H9 (cell line): Measurements from ENCODE around the gene MAMDC4. TPM values are rescaled to one million over a fixed set of nuclear protein-coding genes. Genes with fewer than 3 reads are reported as not detected.

Experiments
- DNase-seq: peaks from one replicate; pipeline ENCODE4 v3.0.0-alpha.2; 2017
- H2AFZ ChIP-seq: one replicate; pipeline ENCODE4 v1.6.1; 2013; ENCODE audit warnings: mild to moderate bottlenecking, low read length, control low read depth, moderate library complexity
- H2AK5ac ChIP-seq: 2 replicates; pipeline ENCODE4 v1.6.1; 2013; ENCODE audit warnings: low read length, control low read depth, mixed read lengths; ENCODE audit not compliant: insufficient read length
- H2BK120ac ChIP-seq: one replicate; pipeline ENCODE4 v1.6.1; 2013; ENCODE audit warnings: low read depth, mild to moderate bottlenecking, low read length, control low read depth, inconsistent platforms; ENCODE audit not compliant: poor library complexity, severe bottlenecking
- H2BK12ac ChIP-seq: 2 replicates; pipeline ENCODE4 v1.6.1; 2013; ENCODE audit warnings: low read length, control low read depth, mixed read lengths, low read depth; ENCODE audit not compliant: insufficient read length
- H2BK15ac ChIP-seq: 2 replicates; pipeline ENCODE4 v1.6.1; 2013; ENCODE audit warnings: low read depth, low read length, control low read depth
- H2BK20ac ChIP-seq: one replicate; pipeline ENCODE4 v1.6.1; 2013; ENCODE audit warnings: low read depth, mild to moderate bottlenecking, low read length, control low read depth, inconsistent platforms; ENCODE audit not compliant: poor library complexity, severe bottlenecking
- H2BK5ac ChIP-seq: 2 replicates; pipeline ENCODE4 v1.6.1; 2013; ENCODE audit warnings: low read length, control low read depth, mixed read lengths; ENCODE audit not compliant: insufficient read length
- H3K14ac ChIP-seq: 2 replicates; pipeline ENCODE4 v1.6.1; 2013; ENCODE audit warnings: low read length, control low read depth; ENCODE audit not compliant: insufficient read depth
- H3K18ac ChIP-seq: 2 replicates; pipeline ENCODE4 v1.6.1; 2013; ENCODE audit warnings: low read depth, mild to moderate bottlenecking, mixed read lengths, low read length, control low read depth; ENCODE audit not compliant: insufficient read length
- H3K23ac ChIP-seq: 2 replicates; pipeline ENCODE4 v1.6.1; 2013; ENCODE audit warnings: low read length, control low read depth, mixed read lengths, low read depth; ENCODE audit not compliant: insufficient read length
- H3K23me2 ChIP-seq: 2 replicates; pipeline ENCODE4 v1.6.1; 2013; ENCODE audit warnings: low read depth, mild to moderate bottlenecking, mixed read lengths, low read length, control low read depth; ENCODE audit not compliant: insufficient read length, poor library complexity, severe bottlenecking
- H3K27ac ChIP-seq: 2 replicates; pipeline ENCODE4 v1.5.1; 2013; ENCODE audit warnings: low read length, control low read depth, mixed read lengths, low read depth; ENCODE audit not compliant: insufficient read length
- H3K27me3 ChIP-seq: 2 replicates; pipeline ENCODE4 v1.6.1; 2013; ENCODE audit warnings: low read length, control low read depth, inconsistent platforms; ENCODE audit not compliant: insufficient read depth
- H3K4ac ChIP-seq: 2 replicates; pipeline ENCODE4 v1.6.1; 2013; ENCODE audit warnings: low read depth, mild to moderate bottlenecking, control low read depth, inconsistent platforms, low read length, moderate library complexity
- H3K4me1 ChIP-seq: 2 replicates; pipeline ENCODE4 v1.6.1; 2013; ENCODE audit warnings: low read length, control low read depth, inconsistent platforms; ENCODE audit not compliant: insufficient read depth
- H3K4me2 ChIP-seq: 2 replicates; pipeline ENCODE4 v1.6.1; 2013; ENCODE audit warnings: low read length, control low read depth, mixed read lengths; ENCODE audit not compliant: insufficient read length, insufficient read depth
- H3K56ac ChIP-seq: 2 replicates; pipeline ENCODE4 v1.6.1; 2013; ENCODE audit warnings: low read depth, mild to moderate bottlenecking, mixed read lengths, low read length, control low read depth; ENCODE audit not compliant: insufficient read length
- H3K79me1 ChIP-seq: 2 replicates; pipeline ENCODE4 v1.6.1; 2013; ENCODE audit warnings: low read depth, mild to moderate bottlenecking, moderate library complexity, low read length, control low read depth, inconsistent platforms; ENCODE audit not compliant: insufficient read depth, poor library complexity, severe bottlenecking
- H3K79me2 ChIP-seq: 2 replicates; pipeline ENCODE4 v1.6.1; 2013; ENCODE audit warnings: low read length, control low read depth, inconsistent platforms; ENCODE audit not compliant: insufficient read depth
- H3K9ac ChIP-seq: 2 replicates; pipeline ENCODE4 v1.6.1; 2013; ENCODE audit warnings: low read length, control low read depth, mixed read lengths; ENCODE audit not compliant: insufficient read length; ENCODE audit errors: extremely low read depth
- H3K9me3 ChIP-seq: one replicate; pipeline ENCODE4 v1.6.1; 2013; ENCODE audit warnings: low read depth, low read length, inconsistent platforms; ENCODE audit not compliant: control insufficient read depth
- H3T11ph ChIP-seq: one replicate; pipeline ENCODE4 v1.6.1; 2013; ENCODE audit warnings: mild to moderate bottlenecking, low read length, control low read depth, inconsistent platforms
- H4K20me1 ChIP-seq: one replicate; pipeline ENCODE4 v1.6.1; 2013; ENCODE audit not compliant: control insufficient read depth, insufficient read length, insufficient read depth
- H4K5ac ChIP-seq: 2 replicates; pipeline ENCODE4 v1.6.1; 2013; ENCODE audit warnings: low read depth, mild to moderate bottlenecking, mixed read lengths, low read length, control low read depth; ENCODE audit not compliant: insufficient read length
- H4K8ac ChIP-seq: replicated peaks from 2 replicates; pipeline ENCODE4 v1.6.1; 2013; ENCODE audit warnings: low read length, control low read depth, mixed read lengths, low read depth; ENCODE audit not compliant: insufficient read length
- H4K91ac ChIP-seq: 2 replicates; pipeline ENCODE4 v1.6.1; 2013; ENCODE audit warnings: low read depth, mild to moderate bottlenecking, moderate library complexity, mixed read lengths, low read length, control low read depth; ENCODE audit not compliant: insufficient read length
- H3K27ac Mint-ChIP-seq, 3 experiments: 2 replicates in 2 of 3; 3 replicates in 1 of 3; pipeline ENCODE4 v1.8.0; 2020 to 2021; ENCODE audit warnings: mixed read lengths in 3 of 3, mild to moderate bottlenecking in 1 of 3, moderate library complexity in 1 of 3
- H3K27me3 Mint-ChIP-seq: 2 replicates; pipeline ENCODE4 v1.8.0; 2021; ENCODE audit warnings: low read depth, mild to moderate bottlenecking, moderate library complexity, mixed read lengths
- H3K36me3 Mint-ChIP-seq, 3 experiments: 2 replicates in 2 of 3; 3 replicates in 1 of 3; pipeline ENCODE4 v1.8.0; 2020 to 2021; ENCODE audit warnings: low read depth in 3 of 3, mixed read lengths in 3 of 3; ENCODE audit not compliant: insufficient read depth in 1 of 3
- H3K4me1 Mint-ChIP-seq, 2 experiments: 2 replicates each; pipeline ENCODE4 v1.8.0; 2020; ENCODE audit warnings: mixed read lengths in 2 of 2
- H3K4me3 Mint-ChIP-seq, 2 experiments: 2 replicates in 1 of 2; 3 replicates in 1 of 2; pipeline ENCODE4 v1.8.0; 2020 to 2021; ENCODE audit warnings: mild to moderate bottlenecking in 2 of 2, mixed read lengths in 2 of 2, moderate library complexity in 1 of 2
- H3K9me3 Mint-ChIP-seq, 2 experiments: 2 replicates in 1 of 2; 3 replicates in 1 of 2; pipeline ENCODE4 v1.8.0; 2020; ENCODE audit warnings: mild to moderate bottlenecking in 2 of 2, mixed read lengths in 2 of 2, moderate library complexity in 1 of 2
- WGBS: extraction: QIAGEN DNeasy Blood & Tissue Kit; methylation state at CpG from one replicate; pipeline ENCODE4 v1.1.7; 2013; ENCODE audit warnings: missing lambda C conversion rate, low lambda C conversion rate, mixed read lengths; ENCODE audit not compliant: insufficient read length; ENCODE audit errors: extremely low coverage; 5-methylcytosine and 5-hydroxymethylcytosine counted together
- total RNA-seq: library from RNA; stranded (reverse); gene quantifications from 2 replicates; pipeline ENCODE4 v1.2.1, GENCODE V29; 2021
- TF ChIP-seq, protein P1 (sequence below): fragments of 200-600 bp; sonication (generic); conservative IDR thresholded peaks from 3 replicates; pipeline ENCODE4 v1.8.0; 2021; ENCODE audit warnings: antibody characterized with exemption, mild to moderate bottlenecking

The MAMDC4 gene
- total RNA-seq, 1 experiment from 2014 or later, result 9.2 TPM

DNA sequence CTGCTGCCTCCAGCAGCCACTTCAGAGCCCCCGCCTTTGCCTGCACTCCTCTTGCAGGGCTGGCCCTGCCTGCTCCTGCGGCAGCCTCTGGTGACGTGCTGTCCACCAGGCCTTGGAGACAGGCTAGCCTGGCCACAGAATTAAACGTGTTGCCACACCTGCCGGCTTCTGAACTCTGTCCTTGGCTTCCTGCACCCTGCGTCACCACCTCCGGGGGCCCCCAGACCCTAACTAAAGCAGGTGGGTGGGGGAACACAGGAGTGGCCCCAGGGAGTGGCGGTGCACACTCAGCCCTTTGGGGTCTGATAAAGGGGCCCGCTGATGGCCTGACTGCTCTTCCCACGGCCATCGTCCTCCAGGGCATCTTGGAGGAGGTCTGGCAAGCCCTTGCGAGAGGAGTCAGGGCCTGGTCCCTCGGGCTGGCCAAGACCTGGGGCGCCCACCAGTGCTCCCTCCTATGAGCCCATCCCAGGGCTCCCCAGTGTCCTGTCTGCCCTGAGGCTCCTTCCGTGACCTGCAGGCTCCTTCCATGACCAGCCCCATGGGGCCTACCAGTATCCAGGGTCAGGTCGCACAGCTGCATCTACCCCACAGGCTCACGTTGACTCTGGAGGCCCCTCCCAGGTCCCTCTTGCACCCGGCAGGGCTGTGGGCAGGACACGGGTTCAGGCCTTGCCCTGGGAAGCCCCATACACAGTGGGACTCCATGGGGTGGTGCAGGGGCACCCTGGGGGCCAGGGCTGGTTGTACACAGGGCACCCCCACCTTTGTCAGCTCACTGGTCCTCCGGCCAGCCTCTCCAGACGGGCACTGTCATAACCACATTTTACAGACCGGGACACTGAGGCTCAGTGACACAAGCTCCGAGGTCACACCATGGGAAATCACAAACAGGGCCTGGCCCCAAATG, 1.0 kb upstream of the MAMDC4 start:
- Histone ChIP-seq H3K18ac (no peak overlapping the region), H3K23ac (no peak overlapping the region), H2BK15ac (no peak overlapping the region), H3K23me2 (peaks cover 8% of the 10 kb centered on the region), H3K79me1 (no peaks in the 10 kb centered on the region), H3K14ac (no peak overlapping the region), H2BK5ac (no peak overlapping the region), H3K4me2 (no peak overlapping the region), H3K56ac (no peak overlapping the region), H2BK20ac (no peak overlapping the region), H3K4ac (no peak overlapping the region), H3T11ph (no peak overlapping the region), H4K8ac (no peak overlapping the region), H2BK120ac (no peak overlapping the region), H3K4me1 (no peaks in the 10 kb centered on the region), H3K9me3 (no peaks in the 10 kb centered on the region), H2BK12ac (no peak overlapping the region), H4K20me1 (no peaks in the 10 kb centered on the region), H3K27ac (no peak overlapping the region), H3K27me3 (no peaks in the 10 kb centered on the region), H3K9ac (no peak overlapping the region), H2AK5ac (no peak overlapping the region), H4K5ac (no peak overlapping the region), H2AFZ (no peak overlapping the region), H3K79me2 (no peaks in the 10 kb centered on the region), H4K91ac (no peak overlapping the region)
- no peaks in the 10 kb centered on the region for H3K9me3 Mint-ChIP-seq
- peaks cover 0 to 12% (median 10%) of the 10 kb centered on the region in 3 experiments; a peak in 4 of 7 replicates for H3K36me3 Mint-ChIP-seq
- WGBS, result no CpG with 5 or more reads among the region's 23 CpGs
- H3K27me3 Mint-ChIP-seq, result peaks cover 2% of the 10 kb centered on the region
- peaks cover 2 to 5% of the 10 kb centered on the region in 2 experiments; a peak in 3 of 4 replicates for H3K4me1 Mint-ChIP-seq
- DNase-seq, result no peak
- H3K27ac Mint-ChIP-seq, result no peak overlapping the region
- TF ChIP-seq, protein P1, sequence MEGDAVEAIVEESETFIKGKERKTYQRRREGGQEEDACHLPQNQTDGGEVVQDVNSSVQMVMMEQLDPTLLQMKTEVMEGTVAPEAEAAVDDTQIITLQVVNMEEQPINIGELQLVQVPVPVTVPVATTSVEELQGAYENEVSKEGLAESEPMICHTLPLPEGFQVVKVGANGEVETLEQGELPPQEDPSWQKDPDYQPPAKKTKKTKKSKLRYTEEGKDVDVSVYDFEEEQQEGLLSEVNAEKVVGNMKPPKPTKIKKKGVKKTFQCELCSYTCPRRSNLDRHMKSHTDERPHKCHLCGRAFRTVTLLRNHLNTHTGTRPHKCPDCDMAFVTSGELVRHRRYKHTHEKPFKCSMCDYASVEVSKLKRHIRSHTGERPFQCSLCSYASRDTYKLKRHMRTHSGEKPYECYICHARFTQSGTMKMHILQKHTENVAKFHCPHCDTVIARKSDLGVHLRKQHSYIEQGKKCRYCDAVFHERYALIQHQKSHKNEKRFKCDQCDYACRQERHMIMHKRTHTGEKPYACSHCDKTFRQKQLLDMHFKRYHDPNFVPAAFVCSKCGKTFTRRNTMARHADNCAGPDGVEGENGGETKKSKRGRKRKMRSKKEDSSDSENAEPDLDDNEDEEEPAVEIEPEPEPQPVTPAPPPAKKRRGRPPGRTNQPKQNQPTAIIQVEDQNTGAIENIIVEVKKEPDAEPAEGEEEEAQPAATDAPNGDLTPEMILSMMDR, result no peak
- peak overlapping the region in 1 of 2 experiments; percentile 15; a peak in 2 of 5 replicates for H3K4me3 Mint-ChIP-seq
